Measurements from ENCODE around the gene ACOT7.

DNA sequence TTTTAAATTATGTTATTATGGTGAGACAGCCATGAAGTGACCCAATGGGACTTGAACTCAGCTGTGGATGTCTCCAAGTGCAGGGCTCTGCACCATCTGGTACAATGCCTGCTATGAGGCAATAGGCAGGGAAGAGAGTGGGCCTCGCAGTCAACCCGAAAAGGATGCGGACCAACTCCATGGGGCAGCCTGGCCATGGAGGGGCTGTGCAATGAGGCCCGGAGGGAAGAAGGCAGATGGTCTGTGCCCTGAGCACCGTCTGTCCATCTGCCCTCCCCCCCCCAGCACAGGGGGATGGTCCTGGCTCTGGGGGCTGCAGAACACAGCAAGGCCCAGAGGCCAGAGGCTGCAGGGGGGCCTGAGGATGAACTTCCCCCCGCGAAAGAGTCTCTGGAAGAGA, 48.0 kb upstream of the ACOT7 start:
- TF ChIP-seq, protein P1, sequence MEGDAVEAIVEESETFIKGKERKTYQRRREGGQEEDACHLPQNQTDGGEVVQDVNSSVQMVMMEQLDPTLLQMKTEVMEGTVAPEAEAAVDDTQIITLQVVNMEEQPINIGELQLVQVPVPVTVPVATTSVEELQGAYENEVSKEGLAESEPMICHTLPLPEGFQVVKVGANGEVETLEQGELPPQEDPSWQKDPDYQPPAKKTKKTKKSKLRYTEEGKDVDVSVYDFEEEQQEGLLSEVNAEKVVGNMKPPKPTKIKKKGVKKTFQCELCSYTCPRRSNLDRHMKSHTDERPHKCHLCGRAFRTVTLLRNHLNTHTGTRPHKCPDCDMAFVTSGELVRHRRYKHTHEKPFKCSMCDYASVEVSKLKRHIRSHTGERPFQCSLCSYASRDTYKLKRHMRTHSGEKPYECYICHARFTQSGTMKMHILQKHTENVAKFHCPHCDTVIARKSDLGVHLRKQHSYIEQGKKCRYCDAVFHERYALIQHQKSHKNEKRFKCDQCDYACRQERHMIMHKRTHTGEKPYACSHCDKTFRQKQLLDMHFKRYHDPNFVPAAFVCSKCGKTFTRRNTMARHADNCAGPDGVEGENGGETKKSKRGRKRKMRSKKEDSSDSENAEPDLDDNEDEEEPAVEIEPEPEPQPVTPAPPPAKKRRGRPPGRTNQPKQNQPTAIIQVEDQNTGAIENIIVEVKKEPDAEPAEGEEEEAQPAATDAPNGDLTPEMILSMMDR (IDR thresholded peaks at IDR 0.05; ENCODE audit: low read length), result no peak
- TF ChIP-seq EZH2 (optimal IDR thresholded peaks at IDR 0.05; ENCODE audit: low read depth, low read length), result no peak
